ENCODE data around the gene CD302. TPM values are rescaled to one million over a fixed set of nuclear protein-coding genes. Genes with fewer than 3 reads are reported as not detected.

The CD302 gene
- total and polyA plus RNA-seq, 8 donors = 4.6 to 60.6 (median 28.0) TPM

- Histone ChIP-seq H3K27ac (no peak overlapping the region), H3K4me3 (no peak overlapping the region), H3K27me3 (no peaks in the 10 kb centered on the region), H3K9me3 (no peaks in the 10 kb centered on the region), H3K4me1 (no peaks in the 10 kb centered on the region), H3K36me3 (no peaks in the 10 kb centered on the region)
- intact Hi-C loops (cut with DNase I; ENCODE audit: low total_unique reads) = no loop called here
- 71 to 76% (median 72%) methylated on average over 4 of the region's 4 CpGs for WGBS, 5 donors
- TF ChIP-seq POLR2AphosphoS5 (IDR thresholded peaks at IDR 0.05) (peak in 1 of 3 donors; percentile 40), EP300 (IDR thresholded peaks at IDR 0.05) (no peak), CTCF (IDR thresholded peaks at IDR 0.05) (peak in 5 of 7 experiments; percentile 36 to 73 (median 64))
- DNase-seq = peak; percentile 42 to 74
Observed at GRCh38 chr2:159807183-159808031, 9.4 kb upstream of the CD302 start.

GRCh38 chr2:159804941-159805340, 6.9 kb upstream of the CD302 start:
- intact Hi-C loops (cut with DNase I; ENCODE audit: low total_unique reads) = no loop called here
- whole genome bisulfite sequencing, 5 donors = 84 to 92% (median 86%) methylated on average over 4 of the region's 4 CpGs
- H3K4me3 ChIP-seq = no peak overlapping the region
- no peak for DNase-seq
- H3K27ac ChIP-seq = no peak overlapping the region
- H3K36me3 ChIP-seq = no peaks in the 10 kb centered on the region
- TF ChIP-seq CTCF (IDR thresholded peaks at IDR 0.05) = no peak
- TF ChIP-seq EP300 (IDR thresholded peaks at IDR 0.05) = no peak
- no peak for TF ChIP-seq POLR2A (IDR thresholded peaks at IDR 0.05)
- H3K9me3 ChIP-seq = no peaks in the 10 kb centered on the region
- no peaks in the 10 kb centered on the region for H3K27me3 ChIP-seq
- H3K4me1 ChIP-seq = no peaks in the 10 kb centered on the region

- DNase-seq = no peak
- no peak for TF ChIP-seq CTCF (IDR thresholded peaks at IDR 0.05)
- no peak for TF ChIP-seq POLR2AphosphoS5 (IDR thresholded peaks at IDR 0.05)
- TF ChIP-seq POLR2A (IDR thresholded peaks at IDR 0.05) = no peak
- no peak for TF ChIP-seq EP300 (IDR thresholded peaks at IDR 0.05)
- Histone ChIP-seq H3K36me3 (no peaks in the 10 kb centered on the region), H3K4me1 (peaks cover 0 to 6% (median 3%) of the 10 kb centered on the region in 4 donors), H3K9me3 (no peaks in the 10 kb centered on the region), H3K27me3 (no peaks in the 10 kb centered on the region), H3K27ac (no peak overlapping the region), H3K4me3 (no peak overlapping the region)
- intact Hi-C loops (cut with DNase I; ENCODE audit: low total_unique reads) = no loop called here
- 47 to 90% (median 51%) methylated on average over 2 of the region's 2 CpGs for WGBS, 5 donors
Observed at GRCh38 chr2:159803235-159803962, 5.4 kb upstream of the CD302 start.

- H3K27ac ChIP-seq = no peak overlapping the region
- intact Hi-C loops (cut with DNase I; ENCODE audit: low total_unique reads) = no loop called here
- WGBS, 5 donors = 89 to 98% (median 96%) methylated on average over 5 of the region's 5 CpGs
Observed at GRCh38 chr2:159802673-159803072, 4.7 kb upstream of the CD302 start.

More at GRCh38 chr2:159802673-159803072, 4.7 kb upstream of the CD302 start:
- TF ChIP-seq POLR2A (IDR thresholded peaks at IDR 0.05) (no peak), EP300 (IDR thresholded peaks at IDR 0.05) (no peak), CTCF (IDR thresholded peaks at IDR 0.05) (no peak), POLR2AphosphoS5 (IDR thresholded peaks at IDR 0.05) (no peak)
- DNase-seq = no peak
- H3K4me1 ChIP-seq = peaks cover 0 to 8% (median 4%) of the 10 kb centered on the region in 4 donors
- H3K36me3 ChIP-seq = no peaks in the 10 kb centered on the region
- H3K27me3 ChIP-seq = no peaks in the 10 kb centered on the region
- H3K9me3 ChIP-seq = no peaks in the 10 kb centered on the region
- no peak overlapping the region for H3K4me3 ChIP-seq

Data from stomach (tissue), 9 donors.